Activated CD4-positive, alpha-beta T cell treated with anti-CD3 and anti-CD28 coated beads, Interleukin-2, amount 50 U/mL, for 1 hour (primary cell): ENCODE measurements around the gene PKNOX2.

Experiments used
- DNase-seq: peaks from one replicate; pipeline ENCODE4 v3.0.0-alpha.2; 2020

Gene PKNOX2, protein sequence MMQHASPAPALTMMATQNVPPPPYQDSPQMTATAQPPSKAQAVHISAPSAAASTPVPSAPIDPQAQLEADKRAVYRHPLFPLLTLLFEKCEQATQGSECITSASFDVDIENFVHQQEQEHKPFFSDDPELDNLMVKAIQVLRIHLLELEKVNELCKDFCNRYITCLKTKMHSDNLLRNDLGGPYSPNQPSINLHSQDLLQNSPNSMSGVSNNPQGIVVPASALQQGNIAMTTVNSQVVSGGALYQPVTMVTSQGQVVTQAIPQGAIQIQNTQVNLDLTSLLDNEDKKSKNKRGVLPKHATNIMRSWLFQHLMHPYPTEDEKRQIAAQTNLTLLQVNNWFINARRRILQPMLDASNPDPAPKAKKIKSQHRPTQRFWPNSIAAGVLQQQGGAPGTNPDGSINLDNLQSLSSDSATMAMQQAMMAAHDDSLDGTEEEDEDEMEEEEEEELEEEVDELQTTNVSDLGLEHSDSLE

DNA sequence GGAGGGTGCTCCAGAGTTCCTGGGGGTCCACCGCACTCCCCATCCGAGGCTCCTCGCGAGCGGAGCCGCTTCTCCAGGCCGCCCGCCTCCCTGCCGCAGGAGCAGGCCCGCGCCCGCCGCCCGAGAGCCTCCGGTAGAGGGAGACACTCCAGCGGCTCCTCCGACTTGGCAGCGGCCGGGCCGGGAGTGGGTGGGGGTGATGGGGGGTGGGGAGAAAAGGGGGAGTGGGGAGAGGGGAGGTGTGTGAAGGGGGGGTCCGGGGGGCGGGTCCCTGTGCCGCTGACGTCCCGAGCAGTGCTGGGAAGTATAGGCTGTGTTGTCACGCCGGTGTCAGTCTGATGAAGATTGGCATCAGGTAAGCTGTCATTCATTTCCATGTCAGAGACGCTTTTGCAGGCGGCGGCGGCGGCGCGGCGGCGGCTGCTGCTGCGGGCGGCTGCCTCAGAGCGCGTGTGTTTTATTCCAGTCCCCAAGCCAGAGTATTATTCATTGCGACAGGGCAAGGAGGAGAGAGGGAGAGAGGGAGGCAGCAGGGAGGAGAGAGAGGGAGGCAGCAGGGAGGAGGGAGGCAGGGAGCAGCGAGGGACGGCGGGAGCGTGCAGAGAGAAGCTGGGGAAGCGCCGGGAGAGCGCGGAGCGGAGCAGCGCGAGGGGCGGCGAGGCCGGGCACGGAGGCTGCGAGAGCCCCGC lies at the start of gene PKNOX2:
Gene PKNOX2 (plus strand): TSS at position 330 of the 689 bp plus-strand sequence. CDS start 186,555 bp downstream, outside the sequence.
- peak; percentile 55 for DNase-seq

DNA sequence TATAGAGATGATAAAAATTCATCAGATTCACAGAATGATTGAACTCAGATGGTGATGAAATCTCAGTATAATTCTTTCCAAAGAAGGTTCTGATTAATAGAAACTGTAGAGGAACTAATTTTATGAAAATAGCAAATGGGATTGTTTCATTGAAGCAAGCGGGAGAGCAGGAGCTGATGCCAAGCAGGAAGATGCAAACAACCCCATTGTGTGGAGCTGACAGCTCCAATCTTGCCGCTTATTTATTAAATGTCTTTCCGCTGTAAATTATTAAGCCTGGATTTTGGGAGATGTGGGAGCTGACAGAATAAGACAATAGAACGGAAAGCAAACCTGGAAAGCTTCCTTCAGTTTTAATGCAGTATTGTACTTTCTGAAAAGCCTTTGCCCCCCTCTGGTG lies 47.1 kb upstream of the PKNOX2 start:
- DNase-seq: no peak

GRCh38 chr11:125123194-125123946 lies 41.2 kb upstream of the PKNOX2 start:
- no peak for DNase-seq

DNA sequence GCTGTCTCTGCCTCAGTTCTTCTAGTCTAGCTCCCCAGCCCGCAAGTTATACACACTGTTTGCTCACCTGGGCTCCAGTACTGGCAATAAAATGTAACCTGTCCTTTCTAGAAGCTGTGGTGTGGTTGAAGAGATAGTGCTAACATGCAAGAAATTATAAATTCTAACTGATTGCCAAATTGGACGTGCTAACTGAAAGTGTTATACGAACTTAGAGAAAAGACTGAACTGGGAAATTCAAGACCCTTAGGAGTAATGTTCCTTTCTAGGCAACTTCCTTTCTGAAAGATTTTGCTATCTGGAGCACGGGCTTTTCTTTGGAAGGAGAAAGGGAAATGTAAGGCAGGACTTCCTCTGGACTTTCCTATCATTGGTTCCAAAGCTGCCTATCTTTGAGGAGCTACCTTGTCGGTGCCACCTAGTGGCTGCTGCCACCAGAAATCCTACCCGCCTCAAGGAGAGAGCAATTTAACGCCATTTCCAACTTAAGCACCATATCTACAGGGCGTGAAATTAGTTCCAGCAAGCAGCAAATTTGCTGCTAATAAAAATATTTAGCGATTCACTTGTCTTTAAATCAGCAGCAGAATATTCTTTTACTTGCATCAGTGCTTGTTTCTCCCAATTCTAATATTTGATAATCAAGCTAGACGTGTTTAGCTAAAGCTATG lies 40.5 kb upstream of the PKNOX2 start:
- DNase-seq: peak; percentile 19

DNA sequence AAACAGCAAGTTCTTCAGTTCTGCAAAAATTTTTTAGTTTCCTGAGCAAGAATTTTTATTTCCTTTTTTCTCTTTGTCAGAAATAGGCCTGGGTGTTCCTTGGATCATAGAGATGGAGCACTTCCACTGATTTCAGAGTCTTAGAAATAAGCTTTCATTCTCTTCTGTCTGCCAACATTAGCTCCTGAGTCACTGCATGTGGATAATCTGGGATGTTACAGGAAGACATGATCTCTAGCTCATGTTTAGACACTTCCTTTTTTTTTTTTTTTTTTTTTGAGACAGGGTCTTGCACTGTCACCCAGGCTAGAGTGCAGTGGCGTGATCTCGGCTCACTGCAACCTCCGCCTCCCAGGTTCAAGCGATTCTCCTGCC lies 39.9 kb upstream of the PKNOX2 start:
- no peak for DNase-seq

DNA sequence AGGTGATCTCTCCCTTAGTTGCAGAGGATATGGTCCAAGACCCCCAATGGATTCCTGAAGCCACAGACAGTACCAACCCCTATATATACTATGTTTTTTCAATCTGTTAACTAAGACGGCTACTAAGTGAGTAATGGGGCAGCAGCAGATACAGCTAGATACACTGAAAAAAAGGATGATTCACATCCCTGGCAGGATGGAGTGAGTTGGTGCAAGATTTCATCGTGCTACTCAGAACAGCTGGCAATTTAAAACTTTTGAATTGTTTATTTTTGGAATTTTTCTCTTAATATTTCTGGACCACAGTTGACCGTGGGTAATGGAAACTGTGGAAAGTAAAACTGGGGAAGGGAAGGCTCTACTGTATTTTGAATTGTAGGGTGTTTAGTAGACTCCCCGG lies 36.1 kb upstream of the PKNOX2 start:
- DNase-seq: no peak

DNA sequence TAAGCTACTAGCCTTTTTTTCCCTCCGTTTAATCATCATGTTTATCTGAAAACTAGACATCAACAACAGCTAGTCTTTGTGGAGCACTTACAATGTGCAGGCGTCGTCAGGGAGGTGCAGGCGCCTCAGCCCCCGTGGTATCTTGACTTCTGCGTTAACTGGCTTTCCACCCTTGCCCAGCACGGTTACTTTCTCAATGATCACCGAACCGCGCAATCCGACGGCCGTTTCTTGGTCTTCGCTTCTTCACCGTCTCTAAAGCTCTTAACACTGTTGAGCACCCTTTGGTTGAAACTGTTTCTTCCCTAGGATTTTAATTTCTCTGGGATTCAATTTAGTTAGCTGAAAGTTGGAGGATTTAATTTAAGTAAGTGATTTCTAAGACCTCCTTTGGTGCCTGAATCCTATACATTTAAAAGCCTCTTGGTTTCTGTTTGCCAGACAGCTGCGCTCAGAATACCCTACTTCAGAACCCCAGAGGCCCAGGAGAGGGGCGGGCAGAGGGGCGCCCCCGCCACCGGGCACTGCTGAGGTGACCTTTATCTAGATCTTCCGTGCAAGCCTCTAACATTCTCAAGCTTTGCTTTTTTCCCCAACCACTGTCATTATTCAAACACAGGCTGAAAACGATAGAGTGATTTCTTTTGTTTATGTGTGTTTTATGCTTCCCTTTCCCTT lies 35.1 kb upstream of the PKNOX2 start:
- DNase-seq: no peak

GRCh38 chr11:125132071-125132470 lies 32.5 kb upstream of the PKNOX2 start:
- no peak for DNase-seq

DNA sequence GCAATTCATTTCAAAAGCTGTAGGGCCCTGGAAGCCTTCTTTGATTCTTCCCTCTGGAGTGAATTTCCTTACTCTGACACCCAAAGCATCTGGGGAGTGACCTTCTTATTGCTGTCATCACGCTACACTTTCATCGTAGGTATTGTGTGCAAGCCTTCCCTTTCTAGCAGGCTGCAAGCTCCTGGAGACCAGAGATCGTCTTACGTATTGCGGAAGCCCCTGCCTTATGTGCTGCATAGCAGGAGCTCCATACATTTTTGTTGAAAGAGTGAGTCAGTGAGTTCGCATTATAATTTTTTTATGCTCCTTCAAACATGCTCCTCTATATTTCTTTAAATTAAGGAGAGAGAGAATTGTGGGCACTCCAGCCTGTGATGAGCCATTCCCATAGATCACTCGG lies 32.0 kb upstream of the PKNOX2 start:
- DNase-seq: no peak

DNA sequence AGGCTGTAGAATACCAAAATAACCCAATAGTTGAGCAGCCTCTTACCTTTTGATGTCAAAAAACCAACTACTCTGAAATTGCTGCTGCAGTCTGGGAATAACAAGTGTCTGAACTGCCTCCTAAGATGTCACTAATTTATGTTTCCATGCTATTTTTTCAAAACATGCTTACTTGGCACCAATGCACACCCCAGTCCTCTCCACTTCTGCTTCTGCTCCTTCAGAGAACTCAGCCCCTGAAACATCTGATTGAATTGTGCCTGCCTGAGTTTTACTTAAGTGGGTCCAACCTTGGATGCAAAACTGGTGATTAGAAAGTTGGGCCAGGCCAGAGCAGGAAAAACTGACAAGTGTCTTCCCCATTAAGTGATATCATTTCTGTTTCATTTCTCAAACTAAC lies 28.6 kb upstream of the PKNOX2 start:
- DNase-seq: no peak

- no peak for DNase-seq
Measured at GRCh38 chr11:125138966-125139365, 25.6 kb upstream of the PKNOX2 start.

GRCh38 chr11:125139778-125140177 lies 24.8 kb upstream of the PKNOX2 start:
- DNase-seq: no peak

DNA sequence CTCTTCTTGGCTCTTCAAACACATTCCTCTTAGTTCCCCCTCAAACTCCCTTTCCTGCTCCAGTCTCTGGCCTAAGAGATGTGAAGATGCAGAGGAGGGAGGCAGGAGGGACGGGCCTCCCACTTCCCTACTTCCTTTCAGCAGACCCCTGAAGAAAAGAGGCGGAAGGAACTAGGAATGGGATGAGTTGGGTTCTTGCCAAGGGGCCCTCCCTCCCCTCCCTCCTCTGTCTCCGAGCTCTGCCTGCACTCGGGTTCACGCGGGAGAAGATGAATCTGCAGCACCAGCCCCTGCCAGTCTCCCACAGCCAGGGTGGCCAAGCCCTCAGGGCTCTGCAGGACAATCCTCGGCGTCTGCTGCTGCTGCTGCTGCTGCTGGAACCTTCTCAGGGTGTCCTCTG lies 24.3 kb upstream of the PKNOX2 start:
- DNase-seq: no peak

DNA sequence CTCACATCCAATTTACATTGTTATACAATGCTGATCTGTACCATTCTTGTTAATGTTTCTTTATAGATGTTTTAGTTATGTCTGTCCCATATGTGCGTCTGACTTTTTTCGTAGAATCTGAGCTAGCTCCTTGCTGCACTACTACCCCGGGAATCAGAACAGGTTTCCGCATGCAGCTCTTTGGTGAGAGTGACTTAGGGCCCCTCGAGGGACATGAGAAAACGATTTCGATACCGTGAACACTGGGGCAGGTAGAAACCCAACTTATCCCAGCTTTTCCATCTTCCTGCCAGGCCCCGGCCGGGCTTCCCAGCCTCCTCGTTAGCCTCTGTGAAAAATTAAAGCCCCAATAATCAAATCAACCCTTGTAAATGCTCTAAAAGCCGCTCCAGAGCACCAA lies 23.4 kb upstream of the PKNOX2 start:
- DNase-seq: no peak

DNA sequence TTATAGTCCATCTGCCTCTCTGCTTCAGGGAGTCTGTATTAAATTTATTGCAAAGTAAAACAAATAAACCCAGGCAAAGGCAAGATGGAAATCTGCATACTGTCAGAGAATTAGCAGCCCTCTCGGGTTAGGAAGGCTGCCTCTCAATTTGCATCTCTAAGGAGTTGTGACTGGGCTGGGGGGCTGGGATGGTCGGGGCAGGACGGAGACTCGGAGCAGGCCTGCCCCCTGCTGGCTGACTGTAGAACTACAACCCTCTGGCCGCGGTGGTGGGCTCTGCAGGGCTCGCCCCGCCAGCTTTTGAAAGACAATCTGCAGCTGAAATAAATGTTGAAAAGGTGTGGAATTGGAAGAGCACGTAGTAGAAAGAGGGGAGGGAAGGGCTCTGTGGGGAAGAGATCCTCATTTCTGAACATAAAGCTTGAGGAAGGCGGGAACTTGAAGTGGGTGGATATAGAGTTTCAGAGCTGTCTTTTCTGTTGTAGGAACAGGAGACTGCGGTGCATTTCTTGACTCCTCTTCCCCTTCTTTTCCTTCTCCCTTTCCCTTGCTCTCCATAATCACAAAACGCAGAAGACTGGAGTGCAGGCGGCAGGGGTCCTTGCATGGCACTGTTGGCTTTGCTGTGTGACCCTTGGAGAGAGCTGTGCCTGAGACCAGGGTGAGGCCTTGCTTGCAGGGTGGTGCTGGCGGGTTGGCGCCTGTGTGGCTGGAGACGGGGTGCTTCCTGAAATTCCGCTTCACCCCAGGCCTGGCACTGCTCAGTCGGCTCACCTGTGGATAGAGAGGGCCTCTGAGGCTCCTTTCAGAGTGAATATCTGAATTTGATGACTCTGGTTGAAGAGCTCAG lies 22.6 kb upstream of the PKNOX2 start:
- peak; percentile 60 for DNase-seq

GRCh38 chr11:125146232-125146631 lies 18.3 kb upstream of the PKNOX2 start:
- no peak for DNase-seq

DNA sequence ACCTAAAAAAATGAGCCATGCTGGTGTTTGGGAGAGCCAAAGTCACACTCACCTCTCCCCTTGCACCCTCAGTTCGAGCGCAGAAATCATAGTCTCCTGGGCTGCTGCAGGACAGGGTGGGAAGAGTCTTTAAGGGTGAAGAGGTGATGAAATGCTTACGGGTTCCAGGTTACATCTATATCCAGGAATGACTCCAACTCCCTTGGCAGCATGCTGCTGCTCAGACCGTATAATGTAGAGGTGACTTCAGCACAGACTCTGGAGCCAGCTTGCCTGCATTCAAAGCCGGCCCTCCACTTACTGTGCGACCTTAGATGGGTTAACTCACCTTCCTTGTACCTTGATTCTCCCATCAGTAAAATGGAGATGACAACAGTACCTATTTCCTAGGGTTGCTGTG lies 17.3 kb upstream of the PKNOX2 start:
- no peak for DNase-seq

- no peak for DNase-seq
Measured at GRCh38 chr11:125148011-125148410, 16.5 kb upstream of the PKNOX2 start.

DNA sequence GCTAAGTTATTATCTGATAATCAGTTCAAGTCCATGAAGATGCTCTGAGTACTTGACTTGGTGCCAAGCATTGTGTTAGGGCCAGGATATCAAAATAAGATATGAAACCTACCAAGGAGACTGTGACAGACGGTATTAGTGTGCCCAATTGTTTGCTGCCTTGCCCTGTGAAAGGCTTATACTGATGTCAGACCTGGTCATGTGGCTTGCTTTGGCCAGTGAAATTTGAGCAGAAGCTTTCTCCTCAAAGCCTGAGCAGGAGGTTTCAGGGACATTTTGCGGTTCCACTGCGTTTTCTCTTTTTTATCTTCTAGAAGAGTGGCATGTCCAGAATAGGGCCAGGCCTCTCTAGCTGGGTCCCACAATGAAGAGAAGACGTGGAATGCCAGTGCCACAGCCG lies 15.8 kb upstream of the PKNOX2 start:
- no peak for DNase-seq

DNA sequence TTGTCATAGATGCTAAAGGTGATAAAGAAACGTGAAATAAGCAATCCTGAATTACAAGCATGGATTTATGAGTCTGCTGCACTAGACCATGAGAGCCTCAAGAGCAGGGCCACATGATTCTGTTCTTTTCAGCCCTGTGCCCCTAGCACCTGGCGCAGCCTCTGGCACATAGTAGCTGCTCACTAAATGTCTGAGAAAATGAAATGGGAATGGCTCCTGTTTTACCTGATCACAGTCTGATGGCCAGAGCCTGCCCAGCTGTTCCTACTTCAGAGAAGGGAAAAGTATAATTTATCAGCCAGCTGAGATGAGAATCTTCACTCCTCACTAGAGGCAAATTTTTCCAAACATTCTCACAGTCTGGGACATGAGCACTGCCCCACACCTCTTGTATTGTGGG lies 10.7 kb upstream of the PKNOX2 start:
- no peak for DNase-seq

DNA sequence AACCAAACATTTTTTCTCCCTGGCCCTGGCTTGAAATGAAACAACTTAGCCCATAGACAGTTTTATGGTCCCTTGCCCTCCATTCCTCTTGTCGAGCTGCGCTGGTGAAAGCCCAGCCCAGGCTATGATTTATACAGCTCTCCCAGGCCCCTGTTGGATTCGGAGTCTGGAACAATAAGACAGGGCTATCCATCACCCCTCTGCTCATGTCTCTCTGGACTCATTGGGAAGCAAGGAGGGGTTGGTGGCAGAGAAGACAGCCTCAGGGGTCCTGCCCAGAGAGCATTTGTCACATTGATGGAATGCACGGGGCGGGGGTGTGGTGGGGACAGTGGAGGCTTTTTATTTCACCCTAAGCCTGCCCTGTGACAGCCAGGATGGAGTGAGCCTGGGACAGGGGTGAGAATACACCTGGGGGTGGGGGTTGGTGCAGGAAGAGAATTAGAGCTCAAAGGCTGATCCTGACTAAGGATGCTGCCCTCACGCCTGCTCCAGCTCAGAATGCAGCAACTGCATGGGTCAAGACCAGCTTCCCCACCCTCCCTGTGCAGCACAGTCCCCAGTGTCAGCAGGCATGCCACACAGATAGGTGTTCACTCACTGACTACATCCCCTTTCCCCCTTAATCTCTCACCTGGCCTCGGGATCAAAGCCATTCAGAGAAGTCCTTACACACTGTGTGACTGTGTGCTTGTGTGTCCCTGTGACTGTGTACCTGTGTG lies 10.0 kb upstream of the PKNOX2 start:
- no peak for DNase-seq
